ENCODE results near the gene TMCC3.
"Not testable (repeated sequence)": the region's sequence is repeated elsewhere in the genome, so short reads cannot be mapped to it uniquely, and the experiment has no call there.

The TMCC3 gene

DNA sequence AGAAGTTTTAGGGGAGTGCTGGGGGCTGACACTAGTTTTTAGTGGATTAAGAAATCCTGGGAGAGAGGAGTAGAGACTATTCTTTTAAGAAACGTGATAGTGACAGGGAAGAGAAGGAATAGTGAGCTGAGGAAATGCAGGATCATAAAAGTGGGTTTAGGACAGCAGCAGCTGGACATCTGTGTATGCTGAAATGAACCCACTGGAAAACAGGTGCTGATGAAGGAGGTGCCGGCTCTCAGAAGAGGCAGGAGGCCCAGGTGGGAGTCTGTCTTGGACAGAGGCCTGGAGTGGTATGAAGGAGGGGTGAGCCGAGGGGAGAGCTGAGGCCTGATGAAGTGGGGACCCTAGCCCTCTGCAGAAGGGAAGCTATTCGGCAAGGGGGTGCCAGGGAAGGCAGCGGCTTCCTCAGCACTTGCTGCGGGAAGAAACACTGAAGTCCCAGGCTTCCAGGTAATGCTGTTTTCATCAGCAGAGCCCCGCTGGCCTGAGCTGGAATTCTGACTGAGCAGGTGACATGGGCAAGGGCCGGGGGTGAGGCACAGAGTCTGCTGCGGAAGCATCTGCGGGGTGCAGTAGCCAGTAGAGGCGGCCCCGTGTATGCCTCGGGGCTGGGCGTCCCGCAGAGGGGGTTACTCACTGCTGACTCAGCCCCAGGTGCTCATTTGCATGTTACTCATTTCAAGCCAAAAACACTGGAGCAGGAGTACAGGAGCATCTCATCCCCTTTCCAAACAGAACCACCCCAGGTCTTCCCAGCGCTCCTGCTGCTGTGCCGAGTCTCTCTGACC, 89.7 kb downstream of the TMCC3 start:
- Mint-ChIP-seq H3K4me3 (peak overlapping the region; percentile 40), H3K27ac (peak overlapping the region; percentile 8), H3K27me3 (peaks cover 18% of the 10 kb centered on the region), H3K4me1 (peaks cover 40% of the 10 kb centered on the region), H3K9me3 (peaks cover 5% of the 10 kb centered on the region), H3K36me3 (peaks cover 7% of the 10 kb centered on the region)
- peak; percentile 90 for ATAC-seq

DNA sequence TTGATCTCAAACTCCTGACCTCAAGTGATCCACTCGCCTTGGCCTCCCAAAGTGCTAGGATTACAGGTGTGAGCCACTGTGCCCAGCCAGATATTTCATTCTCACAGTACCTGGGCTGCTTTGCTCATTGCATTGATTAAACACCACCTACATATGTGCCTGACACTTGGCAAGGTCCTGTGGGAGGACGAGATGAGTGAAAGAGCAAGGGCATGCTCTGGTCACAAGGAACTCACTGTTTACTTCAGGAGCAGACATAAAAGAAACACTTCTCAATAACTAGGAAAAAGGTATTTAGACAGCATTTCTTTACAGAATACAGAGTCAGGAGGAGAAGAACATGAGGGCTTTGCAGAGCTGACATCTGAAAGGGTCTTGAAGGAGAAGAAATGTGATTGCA, 91.7 kb downstream of the TMCC3 start:
- peaks cover 5% of the 10 kb centered on the region for H3K9me3 Mint-ChIP-seq
- H3K27me3 Mint-ChIP-seq: peaks cover 18% of the 10 kb centered on the region
- peak overlapping the region; percentile 8 for H3K27ac Mint-ChIP-seq
- no peak overlapping the region for H3K4me3 Mint-ChIP-seq
- H3K36me3 Mint-ChIP-seq: peaks cover 7% of the 10 kb centered on the region
- peaks cover 40% of the 10 kb centered on the region for H3K4me1 Mint-ChIP-seq
- no peak for ATAC-seq

DNA sequence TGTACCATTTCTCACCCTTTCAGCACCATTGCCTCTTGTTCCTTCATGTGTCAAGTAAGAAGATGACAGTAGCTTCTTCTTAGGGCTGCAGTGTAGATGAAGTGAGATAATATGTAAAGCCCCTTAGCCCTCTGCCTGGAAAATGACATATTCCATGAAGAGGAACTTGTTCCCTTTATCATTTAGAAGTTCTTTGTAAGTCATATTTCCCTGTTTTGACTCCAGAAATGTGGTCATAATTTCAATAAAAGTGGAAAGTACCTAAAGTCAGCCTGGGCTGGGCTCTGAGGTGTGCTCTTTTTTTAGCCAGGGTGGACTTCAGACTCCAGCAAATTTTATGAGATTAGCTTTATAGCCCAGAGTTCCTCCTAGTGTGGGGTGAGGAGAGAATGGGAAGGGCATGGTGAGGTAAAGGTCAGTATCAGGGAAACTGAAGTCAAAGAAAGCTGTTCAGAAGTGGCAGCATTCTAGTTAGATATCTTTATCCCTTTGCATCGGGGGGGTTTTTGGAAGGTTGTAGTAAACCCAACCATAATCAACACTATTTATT, 92.5 kb downstream of the TMCC3 start:
- Mint-ChIP-seq H3K27ac (no peak overlapping the region), H3K27me3 (peaks cover 18% of the 10 kb centered on the region), H3K36me3 (peaks cover 7% of the 10 kb centered on the region), H3K4me3 (no peak overlapping the region), H3K9me3 (peaks cover 5% of the 10 kb centered on the region), H3K4me1 (peaks cover 40% of the 10 kb centered on the region)
- ATAC-seq: no peak

DNA sequence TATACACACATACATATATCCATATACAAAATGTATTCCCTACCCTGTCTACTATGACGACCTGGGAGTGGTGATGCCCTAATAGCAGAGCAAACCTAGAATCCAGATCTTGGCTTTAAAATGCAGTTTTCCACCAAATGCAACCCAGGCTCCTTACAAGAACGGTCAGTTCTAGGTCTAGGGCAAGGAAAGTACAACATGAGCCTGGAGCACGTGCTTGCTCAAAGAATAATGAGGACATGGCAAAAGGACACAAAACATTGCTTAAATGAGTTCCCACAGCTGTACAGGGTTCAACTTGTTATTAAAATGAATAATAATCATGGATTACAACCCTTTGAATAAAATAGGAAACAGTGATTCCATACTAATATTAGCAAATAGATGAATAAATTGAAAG, 94.7 kb downstream of the TMCC3 start:
- H3K36me3 Mint-ChIP-seq: peaks cover 7% of the 10 kb centered on the region
- no peak overlapping the region for H3K27ac Mint-ChIP-seq

DNA sequence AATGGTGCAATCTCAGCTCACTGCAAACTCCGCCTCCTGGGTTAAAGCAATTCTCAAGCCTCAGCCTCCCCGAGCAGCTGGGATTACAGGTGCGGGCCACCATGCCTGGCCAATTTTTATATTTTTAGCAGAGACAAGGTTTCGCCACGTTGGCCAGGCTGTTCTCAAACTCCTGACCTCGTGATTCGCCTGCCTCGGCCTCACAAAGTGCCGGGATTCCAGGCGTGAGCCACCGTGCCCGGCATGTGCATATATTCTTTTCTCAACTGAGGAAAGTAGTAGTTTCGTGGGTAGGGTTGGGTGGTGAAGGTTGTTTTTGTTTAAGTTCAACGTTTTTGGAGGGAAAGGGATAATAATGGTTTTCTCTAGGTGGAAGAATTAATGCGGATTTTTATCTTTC, 96.5 kb downstream of the TMCC3 start:
- no peak overlapping the region for H3K27ac Mint-ChIP-seq
- H3K9me3 Mint-ChIP-seq: peaks cover 6% of the 10 kb centered on the region
- no peak for ATAC-seq
- H3K27me3 Mint-ChIP-seq: peaks cover 2% of the 10 kb centered on the region
- H3K4me3 Mint-ChIP-seq: no peak overlapping the region
- no peaks in the 10 kb centered on the region for H3K36me3 Mint-ChIP-seq
- H3K4me1 Mint-ChIP-seq: peaks cover 2% of the 10 kb centered on the region

More for the DNA sequence above, 94.7 kb downstream of the TMCC3 start:
- Mint-ChIP-seq H3K9me3 (peaks cover 10% of the 10 kb centered on the region), H3K4me1 (peaks cover 20% of the 10 kb centered on the region), H3K4me3 (no peak overlapping the region), H3K27me3 (peaks cover 18% of the 10 kb centered on the region)
- ATAC-seq: no peak

DNA sequence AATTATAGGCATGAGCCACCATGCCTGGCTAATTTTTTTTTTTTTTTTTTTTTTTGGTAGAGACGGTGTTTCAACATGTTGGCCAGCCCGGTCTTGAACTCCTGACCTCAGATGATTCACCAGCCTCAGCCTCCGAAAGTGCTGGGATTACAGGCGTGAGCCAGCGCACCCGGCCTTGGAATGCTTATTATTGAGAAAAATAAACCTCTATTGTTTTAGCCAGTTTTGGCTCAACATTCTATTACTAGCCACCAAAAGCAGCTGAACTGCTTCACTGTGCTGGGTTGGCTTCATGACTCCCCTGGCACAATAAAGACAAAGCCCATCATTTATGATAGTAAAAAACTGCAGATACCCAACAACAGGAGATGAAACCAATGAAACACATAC, 97.2 kb downstream of the TMCC3 start:
- no peak for ATAC-seq
- no peak overlapping the region for H3K27ac Mint-ChIP-seq

DNA sequence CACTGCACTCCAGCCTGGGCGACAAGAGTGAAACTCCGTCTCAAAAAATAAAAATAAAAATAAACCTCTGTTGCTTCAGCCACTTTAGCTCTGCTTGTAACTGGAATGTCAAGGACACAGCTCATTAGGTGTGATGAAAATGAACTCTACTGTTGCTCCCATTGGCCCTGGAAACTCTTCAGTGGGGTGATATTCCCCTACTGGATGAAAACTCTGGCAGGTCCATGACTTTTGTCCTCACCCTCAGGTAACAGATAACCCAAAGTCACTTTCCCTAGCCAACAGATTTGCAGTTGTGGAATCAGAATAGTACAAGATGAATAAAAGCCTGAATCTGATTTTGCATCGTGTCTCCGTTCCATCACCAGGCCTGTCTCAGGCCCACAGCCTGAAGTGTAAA, 98.5 kb downstream of the TMCC3 start:
- no peak for ATAC-seq
- Mint-ChIP-seq H3K36me3 (peaks cover 18% of the 10 kb centered on the region), H3K4me3 (no peak overlapping the region), H3K4me1 (no peaks in the 10 kb centered on the region), H3K27ac (no peak overlapping the region), H3K9me3 (peaks cover 20% of the 10 kb centered on the region), H3K27me3 (no peaks in the 10 kb centered on the region)

More for the DNA sequence above, 97.2 kb downstream of the TMCC3 start:
- no peaks in the 10 kb centered on the region for H3K27me3 Mint-ChIP-seq
- no peaks in the 10 kb centered on the region for H3K4me1 Mint-ChIP-seq
- peaks cover 5% of the 10 kb centered on the region for H3K36me3 Mint-ChIP-seq
- H3K4me3 Mint-ChIP-seq: no peak overlapping the region
- H3K9me3 Mint-ChIP-seq: peaks cover 10% of the 10 kb centered on the region

DNA sequence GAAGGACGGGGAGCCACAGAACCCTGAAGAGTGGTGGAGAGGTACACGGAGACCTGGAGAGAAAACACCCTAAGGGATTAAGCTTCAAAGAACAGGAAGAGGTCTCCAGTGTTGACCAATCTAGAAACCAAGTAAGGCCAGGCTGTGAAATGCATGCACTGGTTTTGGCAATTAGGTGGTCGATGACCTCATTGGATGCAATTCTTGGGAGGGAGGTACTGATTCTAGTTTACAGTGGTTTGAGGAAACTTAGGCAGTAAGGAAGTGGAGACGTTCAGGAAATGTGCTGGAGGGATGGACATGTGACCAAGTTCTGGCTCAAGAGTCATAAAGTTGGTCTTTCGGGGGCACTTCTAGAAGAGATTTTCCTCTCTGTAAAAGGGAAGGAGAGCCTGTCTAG, 99.4 kb downstream of the TMCC3 start:
- Mint-ChIP-seq H3K4me1 (no peaks in the 10 kb centered on the region), H3K27me3 (no peaks in the 10 kb centered on the region), H3K9me3 (peaks cover 24% of the 10 kb centered on the region), H3K36me3 (peaks cover 19% of the 10 kb centered on the region), H3K27ac (no peak overlapping the region), H3K4me3 (no peak overlapping the region)
- no peak for ATAC-seq

DNA sequence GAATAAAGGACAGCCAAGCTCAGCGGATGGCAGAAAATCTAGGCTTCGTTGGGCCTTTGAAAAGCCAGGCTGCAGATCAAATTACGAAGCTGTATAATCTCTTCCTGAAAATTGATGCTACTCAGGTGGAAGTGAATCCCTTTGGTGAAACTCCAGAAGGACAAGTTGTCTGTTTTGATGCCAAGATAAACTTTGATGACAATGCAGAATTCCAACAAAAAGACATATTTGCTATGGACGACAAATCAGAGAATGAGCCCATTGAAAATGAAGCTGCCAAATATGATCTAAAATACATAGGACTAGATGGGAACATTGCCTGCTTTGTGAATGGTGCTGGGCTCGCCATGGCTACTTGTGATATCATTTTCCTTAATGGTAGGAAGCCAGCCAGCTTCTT, 101.5 kb downstream of the TMCC3 start:
- not testable (repeated sequence) for ATAC-seq, H3K4me1 Mint-ChIP-seq, H3K27me3 Mint-ChIP-seq, H3K27ac Mint-ChIP-seq, H3K4me3 Mint-ChIP-seq
- H3K36me3 Mint-ChIP-seq: peaks cover 26% of the 10 kb centered on the region
- peaks cover 30% of the 10 kb centered on the region for H3K9me3 Mint-ChIP-seq

DNA sequence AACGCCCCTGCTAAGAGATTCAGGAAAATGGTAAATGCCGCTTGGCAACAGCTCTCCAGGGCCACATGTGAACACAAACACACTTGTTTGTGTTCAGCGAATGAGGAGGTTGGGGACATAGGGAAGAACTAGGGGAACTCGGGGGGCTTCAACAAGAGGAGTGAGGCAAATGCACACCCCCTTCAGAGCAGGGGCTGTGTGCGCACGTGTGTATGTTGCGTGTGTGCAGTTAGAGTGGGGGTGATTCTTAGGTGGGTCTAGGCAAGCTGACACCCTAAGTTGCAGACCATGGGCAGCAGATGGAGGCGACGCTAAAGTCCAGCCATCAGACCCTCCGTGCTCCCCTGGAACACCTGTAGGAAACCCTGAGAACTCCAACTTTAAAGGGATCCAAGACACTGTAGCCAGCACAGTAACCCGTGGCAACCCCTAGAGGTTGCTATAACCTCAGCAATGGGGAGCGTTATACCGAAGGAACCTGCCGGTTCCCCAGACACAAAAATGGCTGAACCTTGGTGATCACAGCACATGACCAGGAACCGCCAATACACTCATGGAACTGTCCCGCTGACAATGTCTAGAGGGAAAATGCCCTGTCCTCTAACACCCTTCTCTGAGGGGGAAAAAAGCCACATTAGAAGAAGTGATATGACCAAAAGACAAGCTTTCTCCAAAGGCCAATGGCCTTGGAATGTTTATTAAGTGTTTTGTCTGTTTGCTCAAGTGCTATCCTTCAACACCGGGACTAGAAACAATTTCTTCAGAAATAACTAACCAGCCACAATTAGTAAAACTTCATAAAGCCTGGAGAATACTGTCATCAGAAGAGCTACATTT, 104.2 kb downstream of the TMCC3 start:
- H3K9me3 Mint-ChIP-seq: peaks cover 29% of the 10 kb centered on the region
- no peak for ATAC-seq
- no peaks in the 10 kb centered on the region for H3K4me1 Mint-ChIP-seq
- H3K27me3 Mint-ChIP-seq: no peaks in the 10 kb centered on the region
- no peak overlapping the region for H3K4me3 Mint-ChIP-seq
- no peak overlapping the region for H3K27ac Mint-ChIP-seq
- peaks cover 26% of the 10 kb centered on the region for H3K36me3 Mint-ChIP-seq

DNA sequence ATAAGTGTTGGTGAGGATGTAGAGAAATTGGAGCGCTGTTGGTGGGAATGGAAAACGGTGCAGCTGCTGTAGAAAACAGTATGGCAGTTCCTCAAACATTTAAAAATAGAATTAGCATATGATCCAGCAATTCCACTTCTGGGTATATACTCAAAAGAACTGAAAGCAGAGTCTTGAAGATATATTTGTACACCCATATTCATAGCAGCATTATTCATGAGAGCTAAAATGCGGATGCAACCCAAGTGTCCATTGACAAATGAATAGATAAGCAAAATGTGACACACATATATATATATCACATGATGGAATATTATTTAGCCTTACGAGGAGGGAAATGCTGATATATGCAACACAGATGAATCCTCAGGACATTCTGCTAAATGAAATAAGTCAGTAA, 106.0 kb downstream of the TMCC3 start:
- Mint-ChIP-seq H3K4me1 (no peaks in the 10 kb centered on the region), H3K36me3 (peaks cover 26% of the 10 kb centered on the region), H3K4me3 (no peak overlapping the region), H3K9me3 (peaks cover 24% of the 10 kb centered on the region), H3K27me3 (no peaks in the 10 kb centered on the region), H3K27ac (no peak overlapping the region)
- ATAC-seq: no peak

DNA sequence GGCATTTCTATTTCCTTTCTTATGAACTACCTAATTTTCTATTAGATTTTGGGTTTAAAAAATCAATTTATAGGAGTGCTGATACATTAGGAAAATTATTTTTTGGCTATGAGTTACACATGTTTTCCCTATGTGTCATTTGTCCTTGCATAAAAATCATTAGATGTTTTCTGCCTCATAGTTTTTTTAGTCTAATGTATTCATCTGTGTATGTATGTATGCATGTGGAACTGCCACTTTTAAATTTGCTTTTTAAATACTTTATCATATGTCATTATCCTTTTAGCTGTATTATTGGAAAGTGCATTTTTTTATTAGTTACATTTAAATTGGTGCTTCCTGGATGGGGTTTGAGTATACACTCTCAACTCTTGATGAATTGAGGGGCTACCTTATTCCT, 112.0 kb downstream of the TMCC3 start:
- Mint-ChIP-seq H3K4me1 (no peaks in the 10 kb centered on the region), H3K36me3 (no peaks in the 10 kb centered on the region), H3K27ac (no peak overlapping the region), H3K9me3 (no peaks in the 10 kb centered on the region), H3K27me3 (peaks cover 9% of the 10 kb centered on the region), H3K4me3 (no peak overlapping the region)
- ATAC-seq: no peak

DNA sequence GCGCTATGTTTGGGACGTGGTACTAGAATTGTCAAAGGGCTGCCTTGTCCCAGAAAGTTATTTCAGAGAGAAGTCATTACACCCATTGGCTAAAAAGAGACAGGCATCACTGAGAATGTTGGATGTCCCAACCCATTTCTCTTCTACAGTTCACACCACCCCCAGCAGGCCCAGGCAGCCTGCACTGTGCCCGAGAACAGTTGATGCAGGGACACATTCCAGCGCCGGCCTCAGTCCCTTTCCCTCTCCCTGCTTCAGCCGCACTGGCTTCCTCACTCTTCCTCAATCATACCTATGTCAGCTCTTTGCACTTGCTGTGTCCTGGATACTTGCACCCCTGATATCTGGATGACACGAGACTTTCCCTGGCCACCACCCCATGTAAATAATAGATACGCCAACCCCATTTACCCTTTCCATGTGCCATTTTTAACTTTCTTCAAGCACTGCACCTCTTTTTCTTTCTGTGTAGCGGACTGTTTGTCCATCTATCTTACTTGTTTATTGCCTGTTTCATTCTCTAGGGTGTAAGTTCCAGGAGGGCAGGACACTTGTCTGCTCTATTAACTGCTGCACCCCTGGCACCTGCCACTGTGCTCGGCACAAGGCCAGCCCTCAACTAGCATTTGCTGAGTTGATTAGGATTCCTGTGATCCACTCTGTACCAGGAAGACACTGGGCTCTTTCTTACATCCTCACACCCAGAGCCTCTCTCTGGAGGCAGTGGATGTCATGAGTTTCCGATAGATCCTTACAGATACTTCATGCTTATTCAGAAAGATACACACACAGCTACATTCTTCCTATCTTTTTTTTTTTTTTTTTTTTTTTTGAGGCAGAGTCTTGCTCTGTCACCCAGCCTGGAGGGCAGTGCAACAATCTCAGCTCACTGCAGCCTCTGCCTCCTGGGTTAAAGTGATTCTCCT, 114.1 kb downstream of the TMCC3 start:
- Mint-ChIP-seq H3K4me1 (peaks cover 8% of the 10 kb centered on the region), H3K4me3 (no peak overlapping the region), H3K9me3 (no peaks in the 10 kb centered on the region), H3K27me3 (peaks cover 17% of the 10 kb centered on the region), H3K36me3 (no peaks in the 10 kb centered on the region), H3K27ac (no peak overlapping the region)
- ATAC-seq: no peak

DNA sequence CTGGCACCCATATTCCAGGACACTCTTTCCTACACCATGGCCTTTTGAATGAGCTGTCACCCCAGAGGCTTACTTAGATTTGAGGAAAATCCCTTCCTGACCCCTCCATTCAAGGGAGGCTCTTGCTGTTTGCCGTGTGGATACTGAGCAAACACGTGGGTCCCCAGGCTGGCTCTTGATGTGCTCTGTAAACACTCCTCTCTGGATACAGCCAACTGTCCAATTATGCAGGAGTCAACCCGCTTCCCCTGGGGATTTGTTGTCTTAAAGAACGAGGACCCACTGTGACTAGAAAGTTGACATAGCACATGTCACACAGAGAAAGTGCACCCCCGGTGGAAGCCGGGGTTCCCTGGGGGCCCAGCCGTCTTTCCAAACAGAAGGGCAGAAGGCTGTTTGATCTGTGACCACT, 114.8 kb downstream of the TMCC3 start:
- no peak overlapping the region for H3K4me3 Mint-ChIP-seq
- H3K27ac Mint-ChIP-seq: no peak overlapping the region
- peaks cover 8% of the 10 kb centered on the region for H3K4me1 Mint-ChIP-seq
- peaks cover 17% of the 10 kb centered on the region for H3K27me3 Mint-ChIP-seq
- no peaks in the 10 kb centered on the region for H3K9me3 Mint-ChIP-seq
- no peaks in the 10 kb centered on the region for H3K36me3 Mint-ChIP-seq
- ATAC-seq: no peak
